Measurements from ENCODE around the gene PLXNA1.

- TF ChIP-seq MAX (IDR thresholded peaks at IDR 0.05) (no peak), CTCF (IDR thresholded peaks at IDR 0.05 in 2 of 3, conservative IDR thresholded peaks at IDR 0.05 in 1 of 3; ENCODE audit: borderline replicate concordance in 1 of 3, insufficient read depth in 1 of 3, low read depth in 2 of 3, low read length in 2 of 3) (no peak), YY1 (IDR thresholded peaks at IDR 0.05; ENCODE audit: extremely low read depth, insufficient replicate concordance, low read depth, low read length) (no peak), EZH2 (IDR thresholded peaks at IDR 0.05) (no peak)
Observed at GRCh38 chr3:127006781-127007436, 24.0 kb downstream of the PLXNA1 start.
